MM.1S (cell line): ENCODE results near the gene C1orf185.
"Not testable (repeated sequence)": the region's sequence is repeated elsewhere in the genome, so short reads cannot be mapped to it uniquely, and the experiment has no call there.

Source experiments
- CTCF ChIP-seq: fragments of 300-600 bp; sonication (generic); IDR thresholded peaks from 2 replicates; pipeline ENCODE4 v1.5.1; 2016; ENCODE audit warnings: antibody characterized with exemption, low read length, mixed read lengths
- EZH2 ChIP-seq: fragments of 300-600 bp; sonication (generic); optimal IDR thresholded peaks from 2 replicates; pipeline ENCODE3; 2017; ENCODE audit warnings: low read depth, mild to moderate bottlenecking, antibody characterized with exemption, low read length, mixed read lengths

- TF ChIP-seq EZH2, CTCF: not testable (repeated sequence)
These were observed 60.5 kb downstream of the C1orf185 start for GRCh38 chr1:51162560-51162959.
